Fibroblast of pulmonary artery (primary cell): ENCODE measurements around the gene ARID3A.
A peak's percentile ranks its signal among the peaks of the same experiment; 100 is the strongest.

Source experiments
- DNase-seq: peaks from one replicate; pipeline ENCODE4 v3.0.0-alpha.2; 2010; ENCODE audit warnings: low read depth
- H3K4me3 ChIP-seq: replicated peaks from 2 replicates; pipeline ENCODE4 v1.5.1; 2011; ENCODE audit warnings: low read depth, mild to moderate bottlenecking, control low read depth, low read length, moderate library complexity
- TF ChIP-seq, protein P1 (sequence below): IDR thresholded peaks from 2 replicates; pipeline ENCODE4 v1.5.1; 2011; ENCODE audit warnings: mild to moderate bottlenecking, control low read depth, low read length, inconsistent platforms; ENCODE audit errors: missing control alignments

The ARID3A gene

DNA sequence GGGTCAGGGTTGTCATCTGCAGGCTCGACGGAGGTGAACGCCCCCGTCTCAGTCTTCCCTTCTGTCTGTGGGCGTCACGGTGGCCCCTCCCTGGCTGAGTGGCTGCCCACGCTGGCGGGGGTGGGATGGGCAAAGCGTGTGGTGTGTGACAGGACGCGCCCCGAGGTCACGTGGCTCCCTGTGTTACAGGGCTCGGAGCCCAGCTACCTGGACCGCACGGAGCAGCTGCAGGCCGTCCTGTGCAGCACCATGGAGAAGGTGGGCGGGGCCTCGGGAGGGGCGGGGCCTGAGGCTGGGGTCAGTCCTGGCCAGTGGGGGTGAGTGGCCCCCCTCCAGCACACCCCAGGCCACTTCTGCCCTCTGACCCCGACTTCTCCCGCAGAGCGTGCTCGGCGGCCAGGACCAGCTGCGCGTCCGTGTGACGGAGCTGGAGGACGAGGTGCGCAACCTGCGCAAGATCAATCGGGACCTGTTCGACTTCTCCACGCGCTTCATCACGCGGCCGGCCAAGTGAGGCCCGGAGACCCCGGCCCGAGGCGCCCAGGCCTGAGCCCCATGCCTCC is 68.1 kb downstream of the ARID3A start:
- TF ChIP-seq, protein P1, sequence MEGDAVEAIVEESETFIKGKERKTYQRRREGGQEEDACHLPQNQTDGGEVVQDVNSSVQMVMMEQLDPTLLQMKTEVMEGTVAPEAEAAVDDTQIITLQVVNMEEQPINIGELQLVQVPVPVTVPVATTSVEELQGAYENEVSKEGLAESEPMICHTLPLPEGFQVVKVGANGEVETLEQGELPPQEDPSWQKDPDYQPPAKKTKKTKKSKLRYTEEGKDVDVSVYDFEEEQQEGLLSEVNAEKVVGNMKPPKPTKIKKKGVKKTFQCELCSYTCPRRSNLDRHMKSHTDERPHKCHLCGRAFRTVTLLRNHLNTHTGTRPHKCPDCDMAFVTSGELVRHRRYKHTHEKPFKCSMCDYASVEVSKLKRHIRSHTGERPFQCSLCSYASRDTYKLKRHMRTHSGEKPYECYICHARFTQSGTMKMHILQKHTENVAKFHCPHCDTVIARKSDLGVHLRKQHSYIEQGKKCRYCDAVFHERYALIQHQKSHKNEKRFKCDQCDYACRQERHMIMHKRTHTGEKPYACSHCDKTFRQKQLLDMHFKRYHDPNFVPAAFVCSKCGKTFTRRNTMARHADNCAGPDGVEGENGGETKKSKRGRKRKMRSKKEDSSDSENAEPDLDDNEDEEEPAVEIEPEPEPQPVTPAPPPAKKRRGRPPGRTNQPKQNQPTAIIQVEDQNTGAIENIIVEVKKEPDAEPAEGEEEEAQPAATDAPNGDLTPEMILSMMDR = no peak
- DNase-seq = no peak
- H3K4me3 ChIP-seq = no peak overlapping the region

DNA sequence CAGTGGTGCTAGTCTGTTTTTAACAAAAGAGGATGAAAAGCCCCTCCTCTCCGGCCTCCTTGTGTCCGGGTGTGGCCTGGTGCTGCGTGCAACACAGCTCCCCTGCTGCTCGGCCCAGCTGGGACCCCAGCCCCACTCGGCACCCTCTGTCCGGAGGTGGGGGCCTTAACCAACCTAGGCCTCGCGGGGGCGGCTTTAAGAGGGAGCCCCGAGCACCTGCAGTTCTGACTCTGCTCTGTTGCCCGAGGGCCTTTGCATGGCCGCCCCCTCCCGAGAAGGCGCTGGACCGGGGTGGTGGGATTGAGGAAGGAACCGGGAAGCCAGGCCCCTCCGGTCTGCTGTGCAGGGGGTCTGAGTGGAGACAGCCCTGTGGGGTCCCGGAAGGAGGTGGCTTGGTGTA is 68.7 kb downstream of the ARID3A start:
- no peak overlapping the region for H3K4me3 ChIP-seq
- no peak for DNase-seq
- TF ChIP-seq, protein P1 = no peak

DNA sequence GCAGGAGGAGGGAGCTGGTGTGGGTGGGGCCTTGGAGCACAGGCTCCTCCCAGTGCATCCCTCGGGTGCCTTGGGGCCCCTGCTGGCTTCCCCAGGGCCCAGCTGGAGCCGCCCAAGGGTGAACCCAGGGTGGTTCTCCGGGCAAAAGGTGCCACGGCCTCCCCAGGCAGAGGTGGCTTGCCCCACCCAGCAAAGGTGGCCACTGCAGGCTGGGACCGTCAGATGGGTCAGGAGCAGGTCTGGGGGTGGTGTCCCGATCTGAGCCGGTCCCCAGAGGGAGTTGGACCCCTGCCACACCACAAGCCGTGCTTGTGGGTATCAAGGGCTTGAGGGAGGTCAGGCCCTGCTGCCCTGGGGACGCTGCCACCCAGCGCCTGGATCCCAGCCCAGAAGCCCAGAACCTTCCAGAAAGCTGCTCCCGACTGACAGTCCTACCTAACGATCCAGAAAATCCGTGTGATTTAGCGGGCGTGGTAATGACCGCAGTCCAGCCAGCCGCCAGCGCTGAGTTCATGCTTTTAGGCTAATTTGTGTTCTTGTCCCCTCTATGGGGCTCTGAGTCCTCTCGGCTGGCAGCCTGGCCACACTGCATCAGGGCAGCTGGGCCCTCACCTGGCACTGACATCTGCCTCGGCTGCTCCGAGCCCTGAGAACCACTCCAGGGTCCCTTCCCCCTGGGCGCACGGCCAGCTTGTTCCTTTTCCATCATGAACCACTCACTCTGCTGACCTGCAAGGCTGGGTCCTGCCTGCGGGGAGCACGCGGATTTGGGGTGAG is 69.4 kb downstream of the ARID3A start:
- no peak overlapping the region for H3K4me3 ChIP-seq
- TF ChIP-seq, protein P1 = no peak
- DNase-seq = no peak

DNA sequence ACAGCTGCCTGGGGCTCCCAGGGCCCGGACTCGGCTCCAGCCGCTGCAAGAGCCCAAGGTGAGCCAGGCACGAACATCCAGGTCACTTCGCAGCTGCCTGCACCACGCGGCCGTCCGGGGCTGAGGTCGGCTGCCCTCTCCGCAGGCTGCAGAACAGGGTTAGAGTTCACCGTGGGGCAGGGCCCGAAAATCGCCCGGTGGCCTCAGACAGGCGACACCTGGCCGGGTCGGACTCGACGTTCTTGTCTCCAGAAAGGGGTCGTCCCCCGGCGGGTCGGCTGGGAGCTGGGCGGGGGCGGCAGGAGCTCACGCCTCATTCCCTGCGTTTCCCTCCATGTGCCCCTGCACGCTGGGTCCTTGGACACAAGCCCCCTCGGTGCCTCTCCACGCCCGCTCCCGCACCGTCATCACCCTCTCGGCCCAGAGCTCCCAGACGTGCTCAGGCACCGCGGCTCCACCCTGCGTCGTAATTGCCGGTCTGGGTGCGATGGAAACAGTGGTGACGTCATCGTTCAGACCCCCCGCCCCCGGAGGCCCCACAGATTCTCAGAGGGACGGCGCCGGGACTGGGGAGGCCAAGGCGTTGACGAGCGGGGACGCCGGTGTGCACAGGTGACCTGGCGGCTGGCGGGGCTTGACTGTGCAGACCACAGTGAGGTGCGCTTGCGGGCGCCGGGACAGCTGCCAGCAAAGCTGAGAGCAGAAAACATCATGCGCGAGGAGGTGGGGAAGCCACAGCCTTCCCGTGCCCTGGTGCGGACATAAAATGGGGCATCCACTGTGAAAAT is 70.4 kb downstream of the ARID3A start:
- H3K4me3 ChIP-seq = peak overlapping the region; percentile 30
- TF ChIP-seq, protein P1 = no peak
- DNase-seq = peak; percentile 57

DNA sequence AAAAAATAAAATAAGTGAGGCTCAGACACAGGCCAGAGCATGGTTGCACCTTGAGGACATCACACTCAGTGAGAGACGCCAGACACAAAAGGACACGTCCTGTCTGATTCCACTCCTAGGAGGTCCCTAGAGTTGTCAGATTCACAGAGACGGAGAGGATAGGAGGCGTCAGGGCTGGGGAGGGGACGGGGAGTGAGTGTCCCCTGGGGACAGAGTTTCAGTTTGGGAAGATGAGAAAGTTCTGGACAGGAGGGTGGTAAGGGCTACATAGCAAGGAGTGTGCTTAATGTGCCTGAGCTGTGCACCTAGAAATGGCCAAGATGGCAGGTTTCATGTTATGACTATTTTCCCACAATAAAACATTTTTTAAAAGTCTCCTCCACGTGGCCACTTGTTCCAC is 72.2 kb downstream of the ARID3A start:
- no peak for DNase-seq
- TF ChIP-seq, protein P1 = no peak
- H3K4me3 ChIP-seq = no peak overlapping the region

DNA sequence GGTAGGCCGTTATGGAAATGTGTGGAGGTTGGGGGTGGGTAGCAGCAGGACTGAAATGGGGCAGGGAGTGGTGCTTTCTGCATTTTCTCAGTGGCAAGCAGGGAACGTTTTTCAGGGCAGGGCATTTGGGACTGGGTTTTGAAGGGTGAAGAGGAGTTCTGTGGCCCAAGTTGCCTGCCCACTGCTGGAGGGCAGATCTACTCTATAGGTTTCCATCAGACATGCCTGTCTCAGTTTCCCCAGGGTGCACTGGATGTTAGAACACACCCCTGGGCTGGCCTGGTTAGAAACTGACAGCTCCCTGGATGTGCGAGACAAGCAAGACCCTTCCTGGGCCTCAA is 73.5 kb downstream of the ARID3A start:
- H3K4me3 ChIP-seq = no peak overlapping the region
- no peak for DNase-seq
- TF ChIP-seq, protein P1 = no peak
